Hippocampal formation (tissue), 2 donors: ENCODE measurements around the gene LIN37.
A peak's percentile ranks its signal among the peaks of the same experiment; 100 is the strongest.
"Not testable (repeated sequence)": the region's sequence is repeated elsewhere in the genome, so short reads cannot be mapped to it uniquely, and the experiment has no call there.

ENCODE experiments used
- DNase-seq, 2 donors: peaks; one replicate each; lab custom pipeline; 2025; lab: John Stamatoyannopoulos, UW

The LIN37 gene

GRCh38 chr19:35789978-35790944, 41.9 kb downstream of the LIN37 start:
- no peak for DNase-seq

- DNase-seq: no peak
Observed at GRCh38 chr19:35790981-35791813, 42.8 kb downstream of the LIN37 start.

GRCh38 chr19:35791814-35792279, 43.5 kb downstream of the LIN37 start:
- DNase-seq: no peak

- DNase-seq: no peak
Observed at GRCh38 chr19:35792312-35792711, 43.9 kb downstream of the LIN37 start.

- no peak for DNase-seq
Observed at GRCh38 chr19:35792888-35793287, 44.5 kb downstream of the LIN37 start.

GRCh38 chr19:35793381-35794165, 45.2 kb downstream of the LIN37 start:
- DNase-seq: no peak

GRCh38 chr19:35795564-35795963, 47.2 kb downstream of the LIN37 start:
- DNase-seq: not testable (repeated sequence)

- DNase-seq: no peak
Observed at GRCh38 chr19:35796645-35797542, 48.5 kb downstream of the LIN37 start.

- DNase-seq: peak in 1 of 2 donors; percentile 7
Observed at GRCh38 chr19:35797663-35798062, 49.3 kb downstream of the LIN37 start.

GRCh38 chr19:35801828-35802227, 53.5 kb downstream of the LIN37 start:
- no peak for DNase-seq
